Kidney (tissue), 14 donors: ENCODE results near the gene THOC7. TPM values are rescaled to one million over a fixed set of nuclear protein-coding genes. Genes with fewer than 3 reads are reported as not detected.

Experiments used
- DNase-seq, 5 donors: peaks; one replicate each; pipeline ENCODE4 v3.0.0-alpha.2; 2013 to 2020
- FAIRE-seq: peaks from 2 replicates; lab custom pipeline; 2012; peaks lifted over from hg19 to GRCh38; lab: Jason Lieb, UNC
- H3K27ac ChIP-seq, 2 donors: one replicate each; pipeline ENCODE4 v1.7.0; 2013; ENCODE audit warnings: low read depth in 2 of 2, low read length in 2 of 2, inconsistent platforms in 1 of 2
- H3K27me3 ChIP-seq: one replicate; pipeline ENCODE4 v1.7.1; 2013; ENCODE audit warnings: low read length, inconsistent platforms; ENCODE audit not compliant: control insufficient read depth, insufficient read depth
- H3K36me3 ChIP-seq, 3 donors: one replicate each; pipeline versions ENCODE4 v1.7.0 to v1.7.1; 2013; ENCODE audit warnings: low read length in 3 of 3, control low read depth in 1 of 3, inconsistent platforms in 1 of 3; ENCODE audit not compliant: insufficient read depth in 3 of 3, control insufficient read depth in 2 of 3
- H3K4me1 ChIP-seq, 3 donors: one replicate each; pipeline versions ENCODE4 v1.7.0 to v1.7.1; 2013; ENCODE audit warnings: low read length in 3 of 3, inconsistent platforms in 1 of 3, low read depth in 1 of 3; ENCODE audit not compliant: control insufficient read depth in 2 of 3, insufficient read depth in 2 of 3
- H3K4me3 ChIP-seq, 3 donors: one replicate each; pipeline versions ENCODE4 v1.7.0 to v1.8.1; 2013; ENCODE audit warnings: low read length in 3 of 3, control low read depth in 1 of 3, inconsistent platforms in 1 of 3
- H3K9ac ChIP-seq, 3 donors: one replicate each; pipeline versions ENCODE4 v1.7.0 to v1.7.1; 2013; ENCODE audit warnings: low read length in 3 of 3, control low read depth in 1 of 3, inconsistent platforms in 1 of 3
- H3K9me3 ChIP-seq, 3 donors: one replicate each; pipeline versions ENCODE4 v1.7.0 to v1.7.1; 2013; ENCODE audit warnings: low read length in 3 of 3, control low read depth in 1 of 3, inconsistent platforms in 1 of 3; ENCODE audit not compliant: control insufficient read depth in 2 of 3, insufficient read depth in 1 of 3
- CTCF ChIP-seq: IDR thresholded peaks from 3 replicates; pipeline ENCODE4 v1.5.1; 2012; ENCODE audit warnings: mild to moderate bottlenecking, moderate library complexity, borderline replicate concordance; ENCODE audit not compliant: insufficient read depth; ENCODE audit errors: extremely low read depth
- intact Hi-C: fragments of 100-400 bp; cut with DNase I; formaldehyde crosslinking; loops from one replicate; pipeline ENCODE4 v1.11.1; 2022
- polyA plus RNA-seq: library from polyadenylated mRNA; stranded (reverse); fragments of 350-450 nt; fragmentation: Illumina TruSeq; extraction: RNeasy Lipid Tissue Mini Kit (QIAGEN cat#74804); gene quantifications from one replicate; pipeline ENCODE4 v1.2.3, GENCODE V29; 2014; ENCODE audit warnings: low read depth, low replicate concordance; ENCODE audit not compliant: insufficient read depth
- total RNA-seq: library from RNA; stranded (reverse); fragmentation: NEBNext Ultra II Directional; extraction: Animal tissue kit (Norgen Biotek cat#: 25700); gene quantifications from one replicate; pipeline ENCODE4 v1.2.1, GENCODE V29; 2021
- donor health status: control.
- donor health status: control.
- donor health status: control.
- donor health status: control.
- donor health status: control.
- donor health status: DM: yes; HTN: yes; CAD: no.
- donor health status: Normal renal cell carcinoma (clear cell type).

THOC7 gene
- total and polyA plus RNA-seq, 2 donors from 2014 or later = 55.2 to 99.5 TPM

- no peak for FAIRE-seq
- intact Hi-C loops = no loop called here
- Histone ChIP-seq H3K27ac (no peak overlapping the region), H3K4me3 (no peak overlapping the region), H3K36me3 (no peaks in the 10 kb centered on the region), H3K9me3 (no peaks in the 10 kb centered on the region), H3K9ac (no peak overlapping the region), H3K4me1 (peaks cover 2 to 6% (median 4%) of the 10 kb centered on the region in 3 donors), H3K27me3 (no peaks in the 10 kb centered on the region)
- no peak for TF ChIP-seq CTCF
- no peak for DNase-seq
These were observed 27.9 kb upstream of the THOC7 start for GRCh38 chr3:63891518-63891917.

GRCh38 chr3:63886858-63887257 is 23.3 kb upstream of the THOC7 start:
- TF ChIP-seq CTCF = no peak
- H3K27ac ChIP-seq = no peak overlapping the region
- no peak for FAIRE-seq

GRCh38 chr3:63880653-63881052 is 17.0 kb upstream of the THOC7 start:
- Histone ChIP-seq H3K27me3 (no peaks in the 10 kb centered on the region), H3K27ac (no peak overlapping the region), H3K9ac (no peak overlapping the region), H3K36me3 (no peaks in the 10 kb centered on the region), H3K4me1 (peaks cover 0 to 17% (median 3%) of the 10 kb centered on the region in 3 donors), H3K4me3 (no peak overlapping the region), H3K9me3 (no peaks in the 10 kb centered on the region)
- DNase-seq (no peak), FAIRE-seq (no peak)
- intact Hi-C loops = no loop called here
- no peak for TF ChIP-seq CTCF

More at GRCh38 chr3:63886858-63887257, 23.3 kb upstream of the THOC7 start:
- no peak for DNase-seq
- H3K9me3 ChIP-seq = no peaks in the 10 kb centered on the region
- H3K27me3 ChIP-seq = no peaks in the 10 kb centered on the region
- no peak overlapping the region for H3K9ac ChIP-seq
- H3K4me3 ChIP-seq = no peak overlapping the region
- peaks cover 0 to 6% (median 2%) of the 10 kb centered on the region in 3 donors for H3K4me1 ChIP-seq
- intact Hi-C loops = no loop called here
- H3K36me3 ChIP-seq = no peaks in the 10 kb centered on the region
